IPS-NIHi11 (cell line): ENCODE measurements around the gene JADE3.

Experiments used
- DNase-seq: peaks from one replicate; pipeline ENCODE4 v3.0.0; 2012; ENCODE audit warnings: mixed read lengths, low spot score

The JADE3 gene

DNA sequence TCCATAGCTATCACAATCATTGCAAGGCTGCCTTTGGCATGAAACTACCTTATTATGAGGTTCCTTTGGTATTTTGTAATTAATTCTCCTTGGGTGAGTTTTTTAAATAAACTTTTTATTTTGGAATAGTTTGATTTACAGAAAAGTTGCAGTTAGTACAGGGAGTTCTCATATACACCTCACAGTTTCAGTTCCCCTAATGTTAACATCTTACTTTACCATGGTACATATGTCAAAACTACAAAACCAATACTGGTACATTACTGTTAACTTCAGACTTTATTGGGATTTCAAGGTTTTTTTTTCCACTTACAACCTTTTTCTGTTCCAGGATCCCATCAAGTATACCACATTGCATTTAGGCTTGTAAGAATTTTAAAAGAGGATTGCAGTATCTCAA, 114.0 kb downstream of the JADE3 start:
- DNase-seq: no peak

DNA sequence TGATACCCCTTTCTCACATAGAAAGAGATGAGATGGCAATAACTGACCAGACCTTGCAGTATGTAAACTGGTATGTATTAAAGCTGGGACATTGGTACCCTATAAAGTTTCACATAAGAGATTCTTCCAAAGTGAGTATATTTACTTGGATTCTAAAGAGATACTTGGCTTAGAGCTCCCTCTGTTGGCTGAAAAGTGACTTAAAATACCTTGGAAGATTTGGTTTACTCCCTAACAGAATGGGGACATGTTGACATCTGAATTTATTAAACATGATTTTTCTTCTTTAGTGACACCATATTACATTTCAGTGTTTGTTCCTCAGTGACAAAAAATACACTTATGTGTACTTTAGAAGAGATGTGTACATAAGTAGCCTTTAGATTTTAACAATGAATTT, 118.1 kb downstream of the JADE3 start:
- DNase-seq: peak; percentile 27

DNA sequence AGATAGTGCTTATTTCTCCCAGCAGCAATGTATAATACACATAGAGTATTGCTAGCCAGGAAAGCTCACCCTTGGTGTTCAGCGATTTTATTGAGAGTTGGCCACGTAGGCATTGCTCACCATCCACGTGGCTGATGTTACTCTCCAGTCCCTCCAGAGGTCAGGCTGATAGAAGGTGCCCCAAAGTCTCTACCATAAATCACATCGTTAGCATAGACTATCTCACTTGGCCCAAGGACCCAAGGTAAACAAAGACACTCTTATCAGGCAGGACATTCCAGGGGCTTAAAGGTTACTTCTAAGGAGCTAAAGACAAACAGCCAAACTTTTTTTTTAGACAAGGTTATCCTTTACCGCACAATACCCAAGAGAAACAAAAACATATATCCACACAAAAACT, 135.8 kb downstream of the JADE3 start:
- DNase-seq: peak; percentile 4

DNA sequence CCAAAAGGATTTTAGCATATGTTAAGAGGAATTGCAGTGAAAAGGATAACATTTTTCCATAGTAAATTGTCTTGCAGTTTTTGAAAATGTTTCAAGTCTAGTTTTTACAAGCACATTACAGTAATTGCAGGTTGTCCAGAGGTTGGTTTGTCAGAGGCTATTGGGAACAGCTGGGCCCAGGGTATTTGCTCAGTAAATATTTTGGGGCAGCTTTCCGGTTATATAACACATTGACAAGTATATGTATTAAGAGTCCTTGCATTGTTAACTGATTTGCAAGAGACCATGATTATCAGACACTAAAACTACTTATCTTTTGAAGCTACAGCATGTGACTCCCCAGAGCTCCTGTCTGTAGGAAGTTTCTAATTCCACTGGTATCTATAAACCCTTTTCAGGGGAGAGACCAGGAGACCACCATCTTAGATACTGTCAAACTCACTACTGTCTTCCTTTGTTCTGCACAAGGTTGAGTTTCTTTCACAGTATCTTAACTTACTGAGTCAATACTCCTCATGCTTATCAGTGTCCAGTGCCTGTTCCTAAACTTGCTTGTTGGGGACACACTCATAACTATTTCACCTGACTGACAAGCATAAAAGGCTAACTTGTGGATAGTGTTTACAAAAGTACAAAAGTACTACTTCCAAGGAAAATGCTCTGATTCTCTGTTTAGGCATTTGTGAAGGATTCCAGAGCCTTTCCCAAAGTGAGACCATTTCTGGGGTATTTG, 147.1 kb downstream of the JADE3 start:
- DNase-seq: no peak

DNA sequence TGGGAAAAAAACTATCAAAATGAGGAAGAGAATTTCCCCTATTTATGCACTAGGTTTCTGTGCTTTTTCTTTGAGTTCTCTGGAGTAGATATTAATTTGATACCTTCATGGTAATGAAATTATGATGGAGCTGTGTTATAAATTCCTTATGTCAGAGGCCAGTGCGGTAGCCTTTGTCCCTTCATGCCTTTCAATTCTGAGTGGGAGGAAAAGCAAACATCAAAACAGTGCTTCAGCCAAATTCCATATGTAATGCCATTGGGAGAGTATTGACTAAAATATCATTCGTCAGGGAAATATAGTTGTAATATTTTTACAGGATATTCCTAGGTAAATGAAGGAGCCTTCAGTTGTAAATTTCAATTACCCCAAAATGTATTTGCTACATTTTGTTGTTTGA, 148.5 kb downstream of the JADE3 start:
- no peak for DNase-seq

DNA sequence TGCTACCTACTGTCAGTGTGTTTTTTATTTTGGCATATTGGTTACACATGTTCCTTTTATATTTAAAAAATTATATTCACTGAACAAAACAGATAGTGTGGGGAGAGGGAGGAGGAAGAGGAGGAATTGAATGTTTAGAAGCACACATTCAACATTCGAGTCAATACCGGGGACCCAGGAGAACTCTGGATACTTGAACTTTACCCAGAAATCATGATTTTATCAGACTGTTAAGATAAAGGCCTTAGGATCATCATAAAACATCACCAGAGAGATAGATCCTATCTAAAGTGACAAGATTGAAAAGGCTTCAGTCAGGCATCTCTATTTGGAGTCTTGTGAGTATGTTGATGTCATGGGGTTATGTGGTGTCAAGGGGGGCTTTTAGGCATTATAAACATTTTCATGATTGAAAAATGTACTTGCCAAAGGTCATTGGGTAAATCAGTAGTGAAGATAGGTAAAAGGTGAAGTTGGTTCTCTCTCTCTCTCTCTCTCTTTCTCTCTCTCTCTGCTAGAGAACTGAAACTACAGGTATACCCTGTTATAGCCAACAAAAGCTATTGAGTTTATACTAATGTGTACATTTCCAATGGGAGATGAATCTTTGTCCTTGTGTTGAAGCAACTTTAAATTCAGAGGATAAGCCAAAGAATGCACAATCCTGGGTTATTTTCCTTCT, 149.2 kb downstream of the JADE3 start:
- no peak for DNase-seq

DNA sequence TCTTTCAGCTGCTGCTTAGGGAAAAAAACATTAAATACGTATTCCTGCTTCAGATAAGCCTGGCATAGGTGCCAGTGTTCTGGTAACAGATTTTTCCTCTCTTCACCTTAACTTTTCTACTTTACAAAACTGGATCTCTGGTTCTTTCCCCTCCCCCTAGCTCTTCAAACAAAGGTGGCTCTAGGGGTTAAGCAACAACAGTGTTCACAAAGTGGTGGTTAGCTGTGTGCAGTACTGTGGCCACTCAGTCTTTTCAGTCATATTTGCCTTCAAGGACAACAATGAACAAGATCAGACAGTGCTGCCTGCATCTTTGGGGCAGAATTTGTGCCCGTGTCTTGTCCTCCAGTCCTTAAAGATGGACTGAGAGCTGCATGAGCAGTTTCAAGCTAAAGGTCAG, 151.0 kb downstream of the JADE3 start:
- DNase-seq: no peak

DNA sequence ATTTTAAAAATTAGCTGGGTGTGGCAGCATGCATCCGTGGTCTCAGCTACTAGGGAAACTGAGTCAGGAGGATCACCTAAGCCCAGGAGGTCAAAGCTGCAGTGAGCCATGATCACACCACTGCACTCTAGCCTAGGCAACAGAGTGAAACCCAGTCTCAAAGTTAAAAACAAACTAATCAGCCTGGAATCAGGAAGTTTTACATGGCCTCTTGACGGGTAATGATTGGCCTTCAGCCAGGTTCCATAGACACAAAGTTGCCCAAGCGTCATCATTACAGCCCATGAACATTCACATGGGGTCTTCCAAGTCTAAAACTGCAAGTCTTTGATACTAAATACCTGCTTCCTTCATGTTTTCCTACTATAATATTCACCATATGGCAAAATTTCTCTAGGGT, 156.0 kb downstream of the JADE3 start:
- DNase-seq: no peak

DNA sequence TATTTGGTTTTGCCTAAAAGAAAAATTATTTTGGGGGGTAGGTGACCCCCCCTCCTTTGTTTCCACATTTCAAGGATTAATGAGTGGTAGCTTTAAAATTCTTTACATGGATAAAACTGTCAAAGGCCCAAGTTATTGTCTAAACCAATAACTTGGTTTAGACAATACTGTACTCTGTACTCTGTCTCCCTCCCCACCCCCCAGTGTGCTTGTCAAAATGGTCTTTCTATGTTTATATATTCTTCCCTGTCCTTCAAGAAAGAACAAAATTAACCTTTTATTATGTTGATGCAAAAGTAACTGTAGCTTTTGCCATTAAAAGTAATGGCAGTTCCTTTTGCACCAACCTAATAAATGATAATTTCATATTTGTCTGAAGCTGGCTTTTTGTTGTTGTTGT, 156.5 kb downstream of the JADE3 start:
- no peak for DNase-seq

DNA sequence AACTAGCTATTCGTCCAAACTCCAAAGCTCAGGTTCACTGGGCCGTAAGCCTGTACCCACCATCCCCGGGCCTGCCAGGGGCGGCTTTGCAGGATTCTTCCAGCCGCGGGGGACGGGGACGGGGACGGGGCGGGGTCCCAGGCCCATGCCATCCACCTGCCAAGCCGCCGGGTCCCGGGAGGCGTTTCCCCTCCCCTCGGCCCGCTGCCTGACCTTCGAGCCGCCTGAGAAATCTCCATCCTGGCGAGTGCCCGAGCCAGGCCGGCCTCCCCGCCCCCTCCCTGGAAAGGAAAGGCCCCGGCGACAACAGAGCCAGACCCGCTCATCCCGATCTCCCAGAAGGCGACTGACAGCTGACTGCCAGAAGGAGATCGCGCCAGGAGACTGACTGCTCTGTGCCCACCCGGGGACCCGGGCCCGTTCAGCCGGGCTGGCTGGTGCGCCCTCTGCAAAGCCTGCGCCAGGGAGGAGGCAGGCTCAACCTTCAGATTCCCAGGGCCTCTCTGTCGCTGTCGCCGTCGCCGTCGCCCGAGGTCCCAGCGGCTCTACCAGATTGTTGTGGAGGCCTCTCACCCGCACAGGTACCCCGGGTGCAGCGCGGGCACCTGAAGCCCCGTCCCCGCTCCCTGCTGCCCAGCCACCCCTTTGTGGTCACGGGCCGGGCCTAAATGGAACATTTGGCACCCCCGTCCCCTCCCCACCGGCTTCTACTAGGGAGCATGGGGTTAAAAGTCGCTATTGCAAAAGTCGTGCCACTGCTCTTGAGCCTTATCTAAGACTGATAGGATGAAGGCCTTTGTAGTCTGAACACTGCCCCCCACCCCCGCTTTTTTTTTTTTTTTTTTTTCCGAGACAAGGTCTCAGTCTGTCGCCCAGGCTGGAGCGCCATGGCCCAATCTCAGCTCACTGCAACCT, 166.2 kb downstream of the JADE3 start, which contains the start of gene RGN:
TSS of gene RGN (plus strand) at position 315 of the 915 bp plus-strand sequence. CDS start 2,702 bp downstream, outside the sequence.
- DNase-seq: peak; percentile 25

DNA sequence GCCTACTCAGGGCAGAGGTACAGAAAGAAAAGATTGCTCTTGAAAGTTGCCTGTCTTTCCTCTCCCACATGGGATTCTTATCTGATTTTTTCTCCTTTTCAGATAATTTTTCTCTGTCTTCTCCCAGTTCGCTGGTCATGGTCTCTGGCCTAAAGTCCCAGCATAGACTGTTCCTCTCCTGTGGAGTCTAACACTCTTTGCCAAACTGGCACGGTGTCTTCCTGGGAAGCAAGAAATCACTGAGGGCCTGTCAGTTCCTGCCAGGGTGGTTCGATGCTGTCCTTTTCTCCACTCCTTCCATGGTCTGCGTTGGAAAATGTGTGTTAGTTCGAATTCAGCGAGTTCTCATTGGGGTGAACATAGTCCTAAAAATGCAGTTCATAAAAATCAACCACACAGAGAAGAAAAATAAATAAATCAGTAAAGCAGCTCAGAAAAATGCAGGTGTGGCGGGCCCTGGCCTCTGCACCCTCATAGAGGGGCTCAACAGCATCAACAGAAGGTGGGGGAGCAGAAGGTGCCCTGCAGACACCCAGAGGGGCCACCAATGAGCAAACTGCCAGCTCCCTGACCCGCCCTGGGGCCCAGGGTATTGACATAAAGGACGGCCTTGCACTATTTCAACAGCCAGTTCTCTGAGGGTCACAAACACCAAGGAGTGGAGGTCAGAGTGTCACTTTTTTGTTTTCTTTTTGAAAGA, 168.1 kb downstream of the JADE3 start:
- DNase-seq: no peak

DNA sequence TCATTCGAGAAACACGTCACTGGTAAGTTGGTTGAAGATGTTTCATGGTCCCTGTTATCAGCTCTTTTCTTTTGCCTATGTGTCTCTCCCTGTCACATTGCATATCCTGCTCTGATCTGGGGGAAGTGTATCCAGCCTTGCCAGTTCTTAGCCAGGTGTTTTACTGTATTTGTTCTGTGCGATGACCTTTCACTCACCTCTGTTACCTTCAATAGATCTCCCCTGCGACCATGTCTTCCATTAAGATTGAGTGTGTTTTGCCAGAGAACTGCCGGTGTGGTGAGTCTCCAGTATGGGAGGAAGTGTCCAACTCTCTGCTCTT, 168.7 kb downstream of the JADE3 start:
- no peak for DNase-seq

DNA sequence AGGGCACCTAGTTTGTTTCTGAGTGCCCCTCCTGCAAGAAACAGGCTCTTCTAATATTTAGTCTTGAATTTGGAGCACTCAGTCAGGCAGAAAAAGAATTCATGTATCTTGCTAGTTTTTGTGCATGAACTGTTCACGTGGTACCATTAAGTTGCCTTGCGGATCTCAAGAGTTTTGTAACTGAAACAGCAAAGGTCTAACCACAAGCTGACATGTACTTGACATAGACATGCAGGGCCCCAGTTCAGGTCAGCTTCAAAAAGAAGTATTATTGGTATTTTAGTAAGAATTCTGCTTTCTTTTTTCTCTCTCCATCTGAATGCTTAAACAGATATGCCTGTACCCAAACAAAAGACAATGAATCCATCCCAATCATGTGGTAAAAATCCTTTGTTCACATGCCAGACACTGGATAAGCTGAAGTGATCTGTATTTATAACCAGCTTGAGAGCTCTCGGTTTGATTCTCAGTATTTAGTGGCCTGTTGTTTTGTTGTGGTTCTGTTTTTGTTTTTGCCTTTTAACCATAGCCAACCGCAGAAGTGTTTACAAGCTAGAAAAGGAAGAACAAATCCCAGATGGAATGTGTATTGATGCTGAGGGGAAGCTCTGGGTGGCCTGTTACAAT, 179.0 kb downstream of the JADE3 start:
- DNase-seq: no peak

DNA sequence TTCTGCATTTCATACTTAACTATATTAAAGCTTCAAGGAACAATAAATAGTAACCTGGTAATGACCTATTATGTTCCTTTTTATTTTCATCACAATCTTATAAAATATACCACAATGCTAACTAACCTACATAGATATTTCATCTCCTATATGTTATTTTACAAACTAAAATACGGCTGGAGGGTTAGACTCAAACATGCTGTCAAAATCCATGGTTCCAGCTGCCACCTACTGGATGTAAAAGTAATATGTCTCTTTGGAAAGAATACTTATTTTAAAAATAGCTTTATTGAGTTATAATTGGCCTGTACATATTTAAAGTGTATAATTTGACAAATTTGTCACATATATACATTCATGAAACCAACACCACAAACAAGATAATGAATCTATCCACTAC, 181.0 kb downstream of the JADE3 start:
- DNase-seq: no peak

DNA sequence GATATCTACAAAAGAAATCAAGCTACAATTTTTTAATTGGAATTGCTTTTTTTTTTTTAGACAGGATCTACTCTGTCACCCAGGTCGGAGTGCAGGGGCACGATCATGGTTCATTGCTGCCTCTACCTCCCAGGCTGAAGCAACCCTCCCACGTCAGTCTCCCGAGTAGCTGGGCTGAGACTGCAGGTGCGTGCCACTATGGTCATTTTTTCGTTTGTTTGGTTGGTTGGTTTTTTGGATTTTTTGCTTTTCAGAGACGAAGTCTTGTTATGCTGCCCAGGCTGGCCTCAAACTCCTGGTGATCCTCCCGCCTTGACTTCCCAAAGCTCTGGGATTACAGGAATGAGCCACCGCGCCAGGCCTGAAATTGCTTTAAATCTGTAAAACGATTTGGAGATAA, 181.6 kb downstream of the JADE3 start:
- no peak for DNase-seq

DNA sequence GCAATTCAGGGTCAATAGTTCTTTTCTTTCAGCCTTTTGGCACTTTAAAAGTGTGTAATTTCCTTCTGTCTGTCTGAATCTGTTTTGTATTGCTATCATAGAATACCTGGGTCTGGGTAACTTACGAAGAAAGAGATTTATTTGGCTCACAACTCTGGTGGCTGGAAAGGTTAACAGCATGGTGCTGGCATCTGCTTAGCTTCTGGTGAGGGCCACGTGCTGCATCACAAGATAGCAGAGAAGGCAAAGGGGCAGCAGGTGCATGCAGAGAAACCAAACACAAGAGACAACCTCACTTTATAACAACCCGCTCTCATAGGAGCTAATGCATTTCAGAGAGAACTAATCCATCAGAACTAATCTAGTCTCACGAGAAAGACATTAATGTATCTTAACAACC, 184.8 kb downstream of the JADE3 start:
- DNase-seq: no peak

DNA sequence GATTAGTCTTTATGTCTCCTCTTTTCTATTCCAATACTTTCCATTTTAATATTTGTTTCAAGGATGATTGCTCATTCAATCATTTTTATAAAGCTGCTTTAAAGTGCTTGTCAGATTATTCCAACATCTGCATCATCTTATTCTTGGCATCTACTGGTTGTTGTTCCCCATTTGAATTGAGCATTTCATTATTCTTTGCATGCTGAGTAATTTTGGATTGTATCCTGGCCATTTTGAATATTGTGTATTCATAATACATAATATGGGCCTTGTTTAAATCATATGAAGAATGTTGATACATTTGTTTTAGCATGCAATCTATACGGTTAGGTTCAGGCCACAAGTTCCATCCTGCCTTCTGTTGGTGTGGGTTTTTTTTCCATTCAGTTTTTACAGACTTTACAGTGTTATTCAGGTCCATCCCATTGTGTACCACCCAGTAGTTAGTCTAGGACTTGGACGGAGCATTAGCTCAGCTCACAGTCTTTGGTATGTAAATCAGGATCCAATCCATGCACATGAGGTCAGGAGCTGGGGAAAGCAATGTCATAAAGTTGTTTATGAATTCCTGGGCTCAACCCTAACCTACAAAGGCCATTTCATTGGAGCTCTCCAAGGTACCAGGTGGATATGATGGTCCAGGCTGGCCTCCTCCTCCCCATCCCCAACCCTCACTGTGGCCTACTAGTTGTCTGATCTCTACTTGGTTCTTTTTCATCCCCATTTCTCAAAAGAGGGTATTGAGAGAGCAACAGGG, 186.3 kb downstream of the JADE3 start:
- peak; percentile 8 for DNase-seq

DNA sequence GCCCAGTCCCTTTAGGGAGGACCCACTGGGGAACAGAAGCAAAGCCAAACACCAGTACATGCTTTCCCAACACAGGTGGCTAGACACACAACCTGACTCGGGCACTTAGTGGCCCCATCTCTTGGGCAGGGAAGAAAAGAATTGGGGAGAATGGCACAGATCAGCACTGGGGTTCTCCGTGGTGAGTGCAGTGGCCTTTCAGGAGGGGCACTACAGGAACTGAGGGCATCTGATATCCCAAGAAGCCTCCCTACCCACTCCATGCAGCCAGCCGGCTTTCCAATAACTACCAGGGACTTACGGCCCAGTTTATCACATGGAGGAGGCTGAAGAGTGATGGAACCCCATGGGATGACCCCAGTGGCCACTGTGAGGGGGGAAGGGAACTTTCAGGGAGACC, 189.0 kb downstream of the JADE3 start:
- DNase-seq: no peak
